ENCODE measurements around the gene HEMK1.

HEMK1 gene

GRCh38 chr3:50573566-50574443, 4.5 kb downstream of the HEMK1 start:
- no peak for DNase-seq (ENCODE audit: low spot score)

DNA sequence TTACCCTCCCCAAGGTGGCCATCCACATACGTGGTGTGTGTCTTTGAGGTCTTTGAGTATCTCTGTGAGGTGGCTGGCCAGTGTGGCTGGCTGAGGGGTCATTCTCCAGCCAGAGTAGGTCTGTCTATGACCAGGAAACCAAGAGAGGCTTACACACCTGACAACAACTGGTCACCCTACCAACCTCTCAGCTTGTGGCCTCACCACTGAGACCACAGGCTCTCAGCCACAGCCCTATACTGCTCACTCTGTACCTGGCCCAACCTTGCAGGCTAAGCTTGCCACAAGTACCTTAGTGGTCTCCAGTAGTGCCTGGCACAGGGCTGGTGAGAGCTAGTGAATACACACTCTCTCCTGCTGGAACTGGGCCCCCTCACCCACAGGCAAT, 5.1 kb downstream of the HEMK1 start:
- no peak for DNase-seq (ENCODE audit: low spot score)

DNA sequence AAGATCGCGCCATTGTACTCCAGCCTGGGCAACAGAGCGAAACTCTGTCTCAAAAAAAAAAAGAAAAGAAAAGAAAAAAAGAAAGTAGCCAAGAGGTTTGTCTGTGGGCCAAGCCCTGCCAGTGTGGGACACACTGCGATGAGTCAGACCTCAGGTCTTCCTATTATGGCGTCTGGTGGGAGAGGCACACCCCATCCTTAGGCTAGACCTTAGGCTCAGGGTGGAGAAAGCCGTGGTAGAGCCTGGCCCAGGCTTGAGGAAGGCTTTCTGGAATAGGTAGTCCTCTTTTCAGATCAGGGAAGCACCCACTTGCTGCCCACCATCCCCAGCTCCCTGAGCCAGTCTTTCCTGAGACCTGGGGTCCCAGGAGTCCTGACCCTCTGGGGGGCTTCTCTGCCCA, 6.0 kb downstream of the HEMK1 start:
- DNase-seq (ENCODE audit: low spot score), result no peak

GRCh38 chr3:50577348-50577747, 8.0 kb downstream of the HEMK1 start:
- no peak for DNase-seq (ENCODE audit: low spot score)

- DNase-seq (ENCODE audit: low spot score), result no peak
Observed at GRCh38 chr3:50580683-50581458, 11.5 kb downstream of the HEMK1 start.

DNA sequence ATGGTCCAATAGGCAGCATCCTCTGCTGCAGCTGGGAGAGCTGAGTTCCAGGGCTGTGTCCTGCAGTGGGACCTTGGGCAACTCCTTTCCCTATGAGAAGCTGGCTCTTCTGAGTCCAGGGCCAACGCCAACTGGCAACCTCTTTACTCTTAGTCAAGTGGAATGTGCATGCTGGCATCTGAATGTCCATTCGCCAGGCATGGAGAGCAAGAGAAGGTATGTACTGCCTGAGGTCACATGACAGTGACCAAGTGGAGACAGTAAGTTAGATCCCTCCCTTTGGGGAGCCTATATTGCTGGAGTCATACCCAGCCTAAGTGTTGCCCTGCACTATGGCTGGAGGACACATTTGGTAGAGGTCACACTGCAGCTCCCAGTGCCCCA, 12.1 kb downstream of the HEMK1 start:
- DNase-seq (ENCODE audit: low spot score), result no peak

- DNase-seq (ENCODE audit: low spot score), result no peak
Observed at GRCh38 chr3:50582083-50582482, 12.8 kb downstream of the HEMK1 start.

- no peak for DNase-seq (ENCODE audit: low spot score)
Observed at GRCh38 chr3:50583897-50584296, 14.6 kb downstream of the HEMK1 start.

- no peak for DNase-seq (ENCODE audit: low spot score)
Observed at GRCh38 chr3:50584391-50584790, 15.1 kb downstream of the HEMK1 start.

DNA sequence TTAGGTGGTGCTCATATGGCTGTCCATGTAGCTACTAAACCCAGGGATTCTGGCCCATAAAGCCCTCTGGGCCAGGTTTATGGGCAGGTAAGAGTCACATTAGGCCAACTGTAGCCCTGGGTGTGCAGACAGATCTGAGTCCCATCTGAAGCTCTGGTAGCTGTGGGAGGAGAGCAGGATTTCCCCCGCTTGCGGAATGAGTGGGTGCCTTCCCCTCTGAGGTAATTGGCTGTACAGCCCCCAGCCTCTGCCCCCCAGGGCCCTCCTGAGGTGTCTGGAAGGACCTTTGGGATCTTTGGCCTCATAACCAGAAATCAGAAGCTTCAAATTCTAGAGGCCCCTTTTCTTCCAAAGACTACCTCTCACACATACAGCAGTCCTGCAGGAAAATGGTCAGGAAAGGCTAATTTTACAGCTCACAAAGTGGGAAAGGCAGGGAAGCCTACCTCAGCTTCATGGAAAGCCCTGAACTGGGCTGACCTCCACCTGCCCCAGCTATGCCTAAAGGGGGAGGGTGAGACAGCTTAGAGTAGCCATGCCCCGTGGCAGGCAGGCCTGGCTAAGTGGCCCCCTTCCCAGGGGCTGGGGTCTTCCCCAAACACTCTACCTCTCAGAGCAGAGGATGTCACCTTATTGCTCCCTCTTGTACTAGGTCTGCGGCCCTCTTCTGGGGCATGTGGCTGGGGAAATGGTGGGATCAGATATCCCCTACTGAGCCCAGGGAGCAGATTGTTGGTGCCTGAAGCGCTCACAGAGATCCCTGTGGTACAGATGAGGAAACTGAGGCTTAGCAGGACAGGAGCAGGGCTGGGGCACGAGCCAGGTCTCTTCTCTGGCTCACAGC, 16.8 kb downstream of the HEMK1 start:
- DNase-seq (ENCODE audit: low spot score), result no peak

DNA sequence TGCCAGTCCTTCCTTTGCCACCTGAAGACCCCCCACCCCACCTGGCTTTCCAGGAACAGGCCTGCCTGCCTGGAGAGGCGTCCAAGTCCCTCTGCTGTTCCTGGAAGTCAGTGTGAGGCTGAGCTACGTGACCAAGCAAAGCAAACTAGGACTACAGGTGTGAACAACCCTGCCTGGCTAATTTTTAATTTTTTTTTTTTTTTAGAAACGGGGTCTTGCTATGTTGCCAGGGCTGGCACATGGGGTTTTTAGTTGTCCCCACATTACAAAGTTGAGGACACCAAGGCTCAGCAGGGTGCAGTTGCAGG, 17.4 kb downstream of the HEMK1 start:
- no peak for DNase-seq (ENCODE audit: low spot score)

GRCh38 chr3:50587373-50587772, 18.1 kb downstream of the HEMK1 start:
- no peak for DNase-seq (ENCODE audit: low spot score)

GRCh38 chr3:50587806-50588758, 18.8 kb downstream of the HEMK1 start:
- DNase-seq (ENCODE audit: low spot score), result no peak

- no peak for DNase-seq (ENCODE audit: low spot score)
Observed at GRCh38 chr3:50588759-50589433, 19.6 kb downstream of the HEMK1 start.

DNA sequence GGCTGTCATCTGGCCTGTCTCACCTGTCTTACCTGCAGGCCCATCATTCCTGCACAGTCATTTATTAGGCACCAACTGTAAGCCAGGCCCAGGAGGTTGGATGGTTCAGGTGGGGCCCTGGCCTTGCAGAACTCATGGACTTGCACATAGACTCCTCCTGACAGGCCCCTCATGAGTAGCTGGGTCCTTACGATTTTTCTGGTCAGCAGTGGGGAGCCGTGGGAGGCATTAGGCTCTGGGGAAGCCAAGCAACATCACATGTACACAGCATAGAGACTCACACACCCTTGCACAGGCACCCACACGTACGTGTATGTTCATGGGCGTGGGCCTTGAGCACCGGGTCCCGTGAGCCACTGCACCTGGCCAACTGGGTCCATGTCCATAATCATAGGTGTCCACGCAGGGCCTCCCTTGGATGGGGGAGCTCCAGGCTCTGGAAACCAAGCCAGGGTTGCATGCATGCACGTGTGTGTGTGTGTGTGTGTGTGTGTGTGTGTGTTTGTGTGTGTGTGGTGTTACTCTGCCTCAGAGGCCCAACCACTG, 21.9 kb downstream of the HEMK1 start:
- DNase-seq (ENCODE audit: low spot score), result no peak

DNA sequence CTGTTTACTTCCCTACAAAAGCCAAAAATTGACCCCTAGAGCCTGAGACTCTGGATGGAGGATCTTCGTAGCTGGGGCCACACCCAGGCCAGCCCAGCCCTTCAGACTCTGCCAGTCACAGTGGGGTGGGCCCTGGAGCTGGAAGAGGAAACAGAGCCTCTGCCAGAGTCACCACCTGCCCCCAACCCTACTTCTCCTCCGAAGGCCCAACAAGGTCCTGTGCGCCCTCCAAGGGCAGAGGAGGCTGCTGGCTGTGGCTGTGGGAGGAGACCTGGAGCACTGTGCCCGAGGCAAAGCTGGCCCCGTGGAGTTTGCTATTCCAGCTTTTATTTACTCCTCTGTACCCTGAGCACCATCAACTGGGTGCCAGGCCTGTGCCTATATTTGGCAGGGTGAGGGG, 23.2 kb downstream of the HEMK1 start:
- no peak for DNase-seq (ENCODE audit: low spot score)

DNA sequence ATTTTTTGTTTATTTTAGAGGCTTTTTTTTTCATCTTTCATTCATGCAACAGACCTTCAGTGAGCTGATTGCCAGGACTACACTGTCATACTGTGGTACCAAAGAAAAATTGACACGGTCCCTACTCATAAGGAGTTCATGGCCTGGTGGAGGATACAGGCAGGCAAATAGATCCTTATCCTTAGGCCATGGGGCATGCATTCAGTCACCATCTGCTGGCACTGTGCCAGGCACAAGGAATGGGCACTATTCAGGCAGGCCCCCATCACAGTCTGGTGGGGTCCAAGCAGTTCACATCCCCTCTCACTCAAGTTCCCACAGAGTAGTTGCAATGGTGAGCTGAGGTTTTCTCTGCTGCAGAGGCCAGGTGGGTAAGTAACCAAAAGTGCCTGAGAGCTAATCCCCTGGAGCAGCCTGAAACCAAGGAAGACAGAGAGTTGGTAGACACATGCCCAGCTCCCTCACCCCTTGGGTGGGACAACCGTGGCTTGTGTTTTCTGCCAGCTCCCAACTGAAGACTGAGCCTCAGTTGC, 25.0 kb downstream of the HEMK1 start:
- DNase-seq (ENCODE audit: low spot score), result no peak

DNA sequence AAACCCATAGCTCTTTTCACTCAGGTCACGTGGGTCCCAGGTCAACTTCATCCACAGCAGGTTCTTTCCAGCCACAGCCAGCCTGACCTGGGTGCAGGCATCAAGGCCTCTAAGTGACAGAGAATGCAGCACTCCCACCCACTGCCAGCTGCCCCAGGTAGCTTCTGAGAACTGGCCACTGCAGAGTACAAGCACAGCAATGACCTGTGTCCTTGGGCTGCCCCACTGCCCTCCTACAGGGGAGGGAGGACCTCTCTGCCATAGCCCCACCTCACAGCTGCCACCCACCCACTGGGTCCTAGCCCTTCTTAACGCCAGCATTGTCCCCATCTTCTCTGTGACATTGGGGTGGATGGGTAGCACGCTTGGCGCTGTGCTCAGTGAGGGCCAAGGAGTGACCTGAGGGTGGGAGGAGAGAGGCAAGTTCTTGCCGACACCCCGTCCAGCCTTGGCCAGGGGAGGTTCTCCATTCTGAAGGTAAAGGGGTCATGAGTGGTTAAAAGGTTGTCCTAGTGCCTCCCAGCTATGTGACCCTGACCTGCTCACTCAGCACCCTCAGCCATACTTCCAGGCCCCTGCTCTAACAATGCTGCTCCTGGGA, 29.9 kb downstream of the HEMK1 start:
- DNase-seq (ENCODE audit: low spot score), result no peak

GRCh38 chr3:50599716-50600118, 30.4 kb downstream of the HEMK1 start:
- DNase-seq (ENCODE audit: low spot score), result no peak

Measured in iPS-NIHi11 (cell line).